NCI-H2029 treated with DMSO at 0.1 percent for 48 hours (cell line): ENCODE measurements around the gene UMAD1.
A peak's percentile ranks its signal among the peaks of the same experiment; 100 is the strongest.

Experiments used
- DNase-seq: peaks from one replicate; lab custom pipeline; 2025; lab: John Stamatoyannopoulos, UW

Gene UMAD1

DNA sequence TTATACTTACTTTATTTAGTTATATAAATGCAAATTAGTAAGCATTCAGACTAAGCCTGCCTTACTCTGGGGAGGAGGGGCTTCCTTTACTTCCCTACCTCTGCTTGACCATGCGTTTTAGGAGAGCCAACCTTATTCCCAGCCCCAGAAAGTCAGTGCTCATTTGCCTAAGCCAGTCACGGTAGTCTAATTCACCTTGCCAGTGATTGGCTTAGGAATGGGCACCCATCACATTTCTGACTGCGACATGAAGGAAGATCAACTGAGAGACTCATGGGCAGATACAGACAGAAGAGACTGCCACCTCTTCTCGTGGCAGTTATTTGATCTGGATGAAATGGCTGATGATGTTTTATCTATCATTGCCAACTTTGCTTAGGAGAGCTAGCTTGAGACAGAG lies 48.4 kb downstream of the UMAD1 start:
- DNase-seq, result peak; percentile 79

DNA sequence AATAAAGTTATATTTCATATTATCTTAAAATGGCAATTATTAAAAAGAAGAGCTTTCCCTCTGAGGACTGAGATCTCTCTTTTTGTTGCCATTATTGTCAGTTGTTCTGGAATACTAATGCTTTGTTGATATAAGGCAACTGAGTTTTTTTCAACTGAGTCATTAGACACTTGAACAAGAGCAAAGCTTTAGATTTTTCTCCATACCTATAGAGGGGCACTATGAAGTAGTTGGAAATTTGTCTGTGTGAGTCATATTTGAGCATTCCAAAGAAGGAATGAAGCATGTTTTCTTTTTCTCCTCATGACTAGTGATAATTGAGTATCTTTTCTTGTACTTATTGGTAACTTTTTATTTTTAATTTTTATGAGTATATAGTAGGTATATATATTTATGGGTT lies 53.3 kb downstream of the UMAD1 start:
- DNase-seq, result no peak

DNA sequence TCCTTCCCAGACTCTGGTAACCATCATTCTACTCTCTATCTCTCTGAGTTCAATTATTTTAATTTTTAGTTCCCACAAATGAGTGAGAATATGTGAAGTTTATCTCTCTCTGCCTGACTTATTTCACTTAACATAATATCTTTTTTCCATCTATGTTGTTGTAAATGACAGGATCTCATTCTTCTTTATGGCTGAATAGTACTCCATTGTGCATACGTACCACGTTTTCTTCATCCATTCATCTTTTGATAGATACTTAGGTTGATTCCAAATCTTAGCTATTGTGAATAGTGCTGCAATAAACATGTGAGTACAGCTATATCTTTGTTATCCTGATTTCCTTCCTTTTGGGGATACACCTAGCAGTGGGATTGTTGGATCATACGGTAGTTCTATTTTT lies 54.0 kb downstream of the UMAD1 start:
- no peak for DNase-seq

DNA sequence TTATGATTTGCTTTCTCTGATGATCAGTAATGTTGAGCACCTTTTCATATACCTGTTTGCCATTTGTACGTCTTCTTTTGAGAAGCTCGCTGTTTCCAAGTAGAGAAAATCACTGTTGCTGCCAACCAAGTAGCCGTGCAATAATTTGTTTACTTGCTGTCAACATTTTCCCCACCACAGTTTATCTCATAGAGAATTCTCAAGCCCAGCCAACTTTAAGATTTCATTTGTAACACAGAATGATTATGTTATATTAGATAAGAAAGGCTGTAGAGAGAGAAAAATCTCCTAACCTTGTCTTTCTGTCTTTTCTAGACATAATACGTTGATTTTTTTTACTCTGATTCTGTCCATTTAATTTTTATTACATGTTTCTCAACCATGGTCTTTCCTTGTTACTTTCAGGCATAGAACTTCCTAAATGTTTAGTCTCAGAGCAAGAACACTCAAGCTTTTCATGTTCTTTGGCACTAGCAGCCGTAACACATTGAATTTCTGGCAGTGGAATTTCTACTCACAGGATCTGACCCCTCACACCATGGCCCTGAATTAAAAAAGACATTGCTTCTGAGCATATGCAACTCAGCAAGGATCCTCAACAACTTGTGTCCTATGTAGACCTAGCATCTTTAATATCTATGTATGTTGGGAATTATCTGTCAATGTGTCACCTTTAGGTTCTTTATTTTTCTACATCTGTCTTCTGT lies 54.7 kb downstream of the UMAD1 start:
- DNase-seq, result no peak

DNA sequence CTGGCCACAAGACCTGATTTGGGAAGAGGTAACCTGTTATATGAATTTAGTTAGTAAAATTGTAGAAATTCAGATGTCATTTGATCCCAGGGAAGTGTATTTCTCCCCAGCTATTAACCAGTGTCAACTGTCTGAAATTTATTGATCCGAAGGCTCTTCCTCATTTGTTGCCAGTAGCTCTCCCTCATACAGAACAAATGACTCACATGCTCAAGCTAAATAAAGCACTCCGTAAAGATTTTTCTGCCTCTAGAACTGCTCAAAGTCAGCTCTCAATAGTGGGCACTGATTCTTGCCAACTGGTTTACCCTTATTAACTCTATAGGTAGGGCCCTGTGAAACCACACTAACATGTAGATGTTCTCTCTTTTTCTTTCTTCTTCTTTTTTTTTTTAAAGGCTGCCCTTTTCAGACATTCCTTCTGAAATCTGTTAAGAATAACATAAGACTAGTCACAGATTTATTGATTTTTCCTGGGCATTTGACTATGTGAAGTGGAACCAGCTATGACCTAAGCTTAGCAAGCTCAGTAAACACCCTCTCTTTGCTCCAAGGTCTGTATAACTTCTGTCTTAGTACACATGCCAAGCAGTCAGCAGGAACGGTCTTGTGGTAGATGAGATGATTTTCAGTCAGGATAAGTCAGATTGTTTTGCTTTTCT lies 56.0 kb downstream of the UMAD1 start:
- no peak for DNase-seq

DNA sequence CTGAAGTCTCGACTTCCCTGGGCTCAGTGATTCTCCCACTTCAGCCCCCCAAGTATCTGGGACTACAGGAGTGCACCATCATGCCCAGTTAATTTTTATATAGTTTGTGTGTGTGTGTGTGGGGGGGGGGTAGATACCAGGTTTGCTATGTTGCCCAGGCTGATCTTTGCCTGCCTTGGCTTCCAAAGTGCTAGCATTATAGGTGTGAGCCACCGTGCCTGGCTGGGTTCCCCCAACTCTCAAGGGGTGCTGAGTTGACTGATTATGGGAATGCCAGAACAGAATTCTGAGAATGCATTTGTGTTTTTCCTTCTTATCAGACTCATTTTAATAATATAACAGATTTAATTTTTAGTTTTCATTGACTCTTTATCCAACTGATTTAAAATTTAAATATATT lies 58.4 kb downstream of the UMAD1 start:
- no peak for DNase-seq

DNA sequence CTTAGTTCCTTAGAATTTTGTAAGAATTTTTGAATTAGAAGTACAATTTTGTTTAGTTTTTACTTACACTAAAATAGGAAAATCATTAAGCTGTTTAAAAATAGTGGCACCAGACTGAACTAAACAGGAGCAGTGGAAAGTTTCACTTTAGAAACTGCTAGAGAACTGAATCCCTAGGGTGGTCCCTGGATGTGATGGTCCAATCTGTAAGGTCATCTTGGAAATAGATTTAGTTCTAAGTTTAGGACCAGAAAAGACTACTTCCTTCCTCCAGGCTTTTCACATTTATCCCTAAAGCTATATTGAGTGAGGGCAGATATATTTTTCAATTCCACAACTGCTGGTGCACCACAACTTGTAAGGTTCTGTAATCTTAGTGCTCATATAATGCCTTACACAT lies 58.8 kb downstream of the UMAD1 start:
- DNase-seq, result no peak

DNA sequence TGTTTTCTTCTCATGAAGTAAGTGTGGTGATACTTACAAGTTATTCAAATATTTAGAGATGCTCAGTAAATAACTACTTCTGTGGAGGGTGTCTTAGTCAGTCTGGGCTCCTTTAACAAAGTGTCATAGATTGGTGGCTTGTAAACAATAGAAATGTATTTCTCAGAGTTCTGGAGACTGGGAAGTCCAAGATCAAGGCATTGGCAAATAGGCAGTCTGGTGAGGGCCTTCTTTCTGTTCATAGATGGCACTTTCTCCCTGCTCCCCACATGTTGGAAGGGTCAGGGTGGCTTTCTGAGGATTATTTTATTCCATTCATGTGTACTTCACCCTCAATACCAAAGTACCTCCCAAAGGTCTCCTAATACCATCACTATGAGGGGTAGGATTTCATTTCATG lies 59.4 kb downstream of the UMAD1 start:
- DNase-seq, result no peak

DNA sequence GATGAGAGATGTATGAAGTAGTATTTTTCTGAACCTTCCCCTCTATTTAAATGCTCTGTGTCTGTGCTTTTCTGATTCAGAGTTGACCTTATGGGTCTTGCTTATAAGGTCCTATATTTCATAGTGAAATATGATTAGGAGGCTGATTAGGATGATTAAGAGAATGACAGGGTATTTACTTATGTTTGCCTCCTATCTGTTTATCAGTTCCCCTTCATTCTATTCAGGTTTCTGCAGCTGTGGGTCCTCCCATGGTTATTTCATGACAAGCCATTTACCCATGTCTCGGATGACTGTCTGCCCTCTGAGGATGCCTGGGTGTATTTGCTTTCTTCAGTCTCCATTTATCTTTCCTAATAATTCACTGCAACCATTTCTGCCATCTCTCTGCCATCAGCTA lies 61.0 kb downstream of the UMAD1 start:
- no peak for DNase-seq

DNA sequence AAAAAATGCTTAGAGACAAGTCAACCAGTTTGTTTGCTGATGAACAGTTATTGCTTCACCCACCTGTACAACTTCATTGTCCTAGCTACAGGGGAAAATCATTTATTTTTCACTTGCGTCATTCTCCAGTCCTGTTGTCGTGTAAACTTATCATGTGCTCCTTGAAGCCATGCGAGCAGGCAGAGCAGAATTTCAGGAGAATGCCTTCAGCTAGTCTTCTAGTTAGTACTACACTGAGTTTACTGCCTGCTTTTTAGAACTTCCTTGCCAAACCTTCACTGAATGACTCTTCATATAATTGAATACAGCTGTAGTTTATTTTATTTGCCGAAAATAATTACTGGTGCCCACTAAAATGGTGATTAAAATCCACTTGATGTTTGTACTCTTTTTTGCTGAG lies 62.3 kb downstream of the UMAD1 start:
- no peak for DNase-seq

DNA sequence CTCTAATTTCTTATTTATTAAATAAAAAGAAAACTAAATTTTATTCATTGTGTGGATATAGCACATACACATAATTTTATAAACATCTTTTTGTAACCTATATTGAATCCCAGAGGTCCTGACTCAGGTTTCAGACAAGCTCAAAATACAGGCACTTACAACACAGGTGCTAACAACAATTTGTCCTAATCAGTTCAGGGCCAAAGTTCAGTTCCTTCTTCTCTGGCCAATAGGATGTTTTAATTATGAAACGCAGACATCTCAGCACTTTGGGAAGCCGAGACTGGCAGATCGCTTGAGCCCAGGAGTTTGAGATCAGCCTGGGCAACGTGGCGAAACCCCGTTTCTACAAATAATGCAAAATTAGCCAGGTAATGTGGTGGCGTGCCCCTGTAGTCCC lies 62.9 kb downstream of the UMAD1 start:
- no peak for DNase-seq

DNA sequence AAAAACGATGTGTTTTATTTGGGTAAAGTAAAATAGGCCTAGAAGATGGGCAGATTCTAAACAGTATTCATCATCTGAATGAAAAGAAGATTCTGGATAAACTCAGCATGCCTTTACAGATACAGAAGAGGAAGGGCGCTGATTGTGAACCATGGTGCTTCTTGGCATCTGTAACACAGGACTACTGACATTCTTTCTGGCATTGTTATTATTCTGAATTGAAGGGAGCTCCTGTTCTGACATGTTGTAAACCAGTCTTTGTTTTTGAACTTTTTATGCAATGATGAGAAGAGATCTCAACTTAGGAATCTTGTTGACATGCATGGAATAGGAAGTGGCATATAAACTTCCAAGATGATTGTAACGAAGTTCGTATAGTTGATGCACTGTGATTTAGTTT lies 64.3 kb downstream of the UMAD1 start:
- no peak for DNase-seq

DNA sequence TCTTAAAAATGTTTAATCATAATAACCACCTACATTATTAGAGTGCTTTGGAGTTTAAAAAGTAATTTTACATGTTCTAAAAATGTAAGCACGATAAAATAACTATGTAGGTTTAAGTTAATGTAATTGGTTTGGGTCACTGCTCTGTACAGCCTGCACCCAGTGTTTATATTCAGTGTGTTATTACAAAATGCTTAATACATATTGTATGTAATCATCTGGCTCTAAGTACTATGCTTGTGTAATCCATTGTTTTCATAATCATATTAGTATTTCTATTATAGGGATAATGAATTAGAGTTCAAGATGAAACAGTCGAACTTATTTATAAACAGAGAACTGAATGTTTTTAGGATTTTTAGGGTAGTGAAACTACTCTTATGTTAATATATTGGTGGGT lies 64.8 kb downstream of the UMAD1 start:
- no peak for DNase-seq

DNA sequence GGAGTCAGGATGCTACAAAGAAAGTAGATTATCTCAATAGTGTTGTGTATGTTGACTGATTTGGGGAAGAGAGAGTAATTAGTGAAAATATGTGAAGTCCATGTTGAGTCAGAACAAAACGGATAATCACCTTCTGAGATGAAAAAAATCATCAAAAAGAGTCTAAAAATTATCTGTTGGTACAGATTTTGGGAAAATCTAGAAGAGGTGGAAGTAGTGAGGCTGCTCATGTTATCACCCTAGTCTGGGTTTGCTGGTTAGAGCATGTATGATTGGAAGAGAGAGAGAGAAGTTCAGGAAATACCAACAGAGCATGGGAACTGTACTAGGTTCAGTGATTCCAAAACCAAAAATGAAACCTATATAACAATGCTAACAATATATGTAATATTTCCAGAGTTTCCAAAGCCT lies 65.6 kb downstream of the UMAD1 start:
- no peak for DNase-seq

DNA sequence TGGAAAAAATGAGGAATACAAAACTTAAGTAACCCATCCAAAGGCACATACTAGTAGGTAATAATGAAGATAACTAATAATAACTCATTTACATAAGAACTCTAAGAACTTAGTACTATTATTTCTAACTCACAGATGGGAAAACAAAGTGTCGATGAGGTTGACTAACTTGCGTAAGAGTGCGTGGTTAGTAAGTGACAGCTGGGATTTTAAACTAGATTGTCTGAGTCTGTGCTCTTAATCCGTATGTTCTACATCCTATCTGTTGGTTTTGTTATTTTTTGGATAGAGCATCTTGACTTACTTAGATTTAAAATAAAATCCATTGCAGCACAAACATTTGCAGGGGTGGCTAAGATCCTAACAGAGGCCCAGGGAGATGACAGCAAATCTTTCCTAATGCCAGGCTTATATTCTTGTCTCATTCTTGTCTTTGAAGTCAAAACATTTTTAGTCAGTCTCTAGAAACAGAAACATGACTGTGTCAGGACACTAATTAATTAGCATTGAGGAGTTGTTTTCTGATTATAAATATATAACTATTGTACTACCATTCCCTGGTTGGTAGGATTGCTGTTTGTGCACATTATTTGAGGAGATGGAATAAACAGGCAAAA lies 66.1 kb downstream of the UMAD1 start:
- no peak for DNase-seq

DNA sequence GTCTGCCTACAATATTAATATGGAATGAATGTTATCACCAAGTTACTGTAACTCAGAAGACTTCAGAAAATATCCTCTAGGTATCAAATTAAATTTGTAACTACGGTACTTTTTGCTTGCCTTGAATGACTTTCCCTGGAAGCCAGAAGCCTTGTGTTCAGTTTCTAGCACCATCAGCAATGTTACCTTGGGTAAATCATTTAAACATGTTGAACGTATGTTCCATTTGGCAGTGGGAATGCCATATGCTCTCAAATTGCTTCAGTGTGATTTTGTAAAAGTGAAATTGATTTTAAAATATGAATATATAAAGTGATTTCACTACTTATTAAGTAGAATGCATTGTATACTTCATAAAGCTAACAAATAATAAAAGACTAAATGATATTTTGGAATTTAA lies 66.7 kb downstream of the UMAD1 start:
- DNase-seq, result no peak

DNA sequence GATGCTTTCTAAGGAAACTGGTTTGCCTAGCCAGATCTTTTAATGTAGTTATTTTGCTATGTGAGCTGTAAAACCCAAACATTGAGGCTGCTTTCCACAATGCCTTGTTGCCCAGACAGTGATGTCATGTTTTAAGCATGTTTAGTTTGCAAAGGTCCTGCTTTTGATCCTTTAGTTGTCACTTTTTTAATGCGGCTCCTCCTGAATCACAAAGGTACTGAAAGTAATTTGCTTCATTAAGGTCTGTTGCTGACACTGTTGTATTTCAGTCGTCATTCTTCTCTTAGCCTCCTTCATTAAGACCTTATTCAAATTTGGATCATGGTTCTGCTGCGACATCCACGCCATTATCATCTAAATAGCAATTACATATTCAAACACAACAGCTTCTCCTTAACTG lies 67.3 kb downstream of the UMAD1 start:
- DNase-seq, result no peak

DNA sequence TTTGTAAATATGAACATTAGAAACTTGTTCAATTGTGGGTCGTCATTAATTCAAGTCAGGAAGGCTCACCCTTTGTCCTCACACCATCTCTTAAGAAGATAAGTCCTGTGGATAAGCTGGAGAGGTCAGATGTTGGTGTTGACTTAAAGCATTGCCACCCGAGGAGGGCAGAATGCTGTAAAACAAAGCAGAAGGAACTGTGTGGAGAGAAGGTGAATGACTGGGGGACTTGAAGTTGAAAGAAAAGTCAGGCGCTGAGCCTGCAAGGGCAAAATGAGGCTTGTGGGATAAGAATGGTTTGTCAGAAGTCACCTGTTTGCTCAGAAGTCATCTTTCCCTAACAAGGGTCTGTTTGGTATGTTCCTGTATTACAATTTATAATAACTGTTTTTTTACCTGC lies 68.7 kb downstream of the UMAD1 start:
- no peak for DNase-seq

DNA sequence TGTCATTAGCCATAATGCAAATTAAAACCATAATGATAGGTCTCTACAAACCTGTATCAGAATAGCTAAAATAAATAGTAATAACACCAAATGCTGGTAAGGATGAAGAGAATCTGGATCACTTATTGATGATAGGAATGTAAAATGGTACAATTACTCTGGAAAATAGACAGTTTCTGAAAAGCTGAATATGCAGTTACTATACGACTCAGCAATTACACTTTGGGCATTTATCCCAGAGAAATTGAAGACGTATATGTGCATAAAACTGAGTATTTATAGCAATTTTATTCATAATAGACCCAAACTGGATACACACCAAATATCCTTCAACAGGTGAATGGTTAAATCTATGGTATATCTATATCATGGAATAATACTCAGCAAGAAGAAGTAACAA lies 69.9 kb downstream of the UMAD1 start:
- DNase-seq, result no peak

DNA sequence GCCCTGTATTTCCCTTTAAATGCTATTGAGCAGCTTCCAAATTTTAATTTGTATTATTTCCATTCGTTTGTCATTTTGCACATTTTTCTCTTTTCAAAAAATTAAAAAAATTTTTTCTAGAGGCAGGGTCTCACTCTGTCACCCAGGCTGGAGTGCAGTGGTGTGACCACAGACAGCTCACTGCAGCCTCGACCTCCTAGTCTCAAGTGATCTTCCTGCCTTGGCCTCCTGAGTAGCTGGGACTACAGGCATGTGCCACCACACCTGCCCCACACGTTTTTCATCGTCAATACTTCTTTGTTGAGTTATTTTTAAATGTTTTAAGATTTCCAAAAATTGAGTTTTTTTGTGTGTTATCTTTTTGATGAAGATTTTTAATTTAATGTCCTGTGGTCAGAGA lies 73.2 kb downstream of the UMAD1 start:
- DNase-seq, result no peak

DNA sequence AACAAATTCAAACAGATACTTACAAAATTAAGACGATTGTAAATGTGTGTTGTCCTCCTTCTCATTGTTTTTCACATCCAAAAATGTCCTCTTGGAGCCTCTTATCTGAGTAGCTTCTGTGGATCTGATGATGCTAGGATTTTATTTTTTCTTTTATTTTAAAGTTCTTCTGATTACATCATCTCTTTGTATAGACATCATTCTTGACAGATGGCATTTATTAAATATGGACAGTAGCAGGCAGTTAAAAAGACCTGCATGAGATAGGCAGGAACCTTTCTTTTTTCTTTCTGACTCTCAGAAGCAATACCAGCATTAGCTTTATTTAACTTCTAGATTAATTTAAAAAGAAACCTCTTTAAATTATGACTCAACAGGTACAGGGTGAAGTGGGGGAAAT lies 77.9 kb downstream of the UMAD1 start, which contains the start of gene RPA3:
TSS of gene RPA3 (minus strand) at position 116 of the 400 bp plus-strand sequence. CDS start 78,189 bp downstream, outside the sequence.
- no peak for DNase-seq

DNA sequence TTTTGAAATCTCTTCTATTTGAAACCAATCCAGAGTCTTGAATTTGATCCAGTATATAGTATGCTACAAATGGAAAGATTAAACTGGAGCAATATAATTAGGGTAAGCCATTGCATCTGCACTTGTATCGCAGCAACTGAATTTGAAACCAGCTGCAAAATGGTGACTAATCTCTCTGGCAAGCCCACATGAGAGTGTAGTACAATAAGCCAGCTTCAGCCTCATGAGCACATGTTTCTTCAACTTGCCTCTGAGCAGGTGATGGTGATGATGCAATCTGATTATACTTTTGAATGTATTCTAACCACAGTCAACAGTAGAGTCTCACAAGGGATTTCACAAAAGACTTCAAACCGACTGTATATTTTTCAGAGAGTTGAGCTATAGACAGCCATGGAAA lies 78.7 kb downstream of the UMAD1 start:
- DNase-seq, result peak; percentile 94

DNA sequence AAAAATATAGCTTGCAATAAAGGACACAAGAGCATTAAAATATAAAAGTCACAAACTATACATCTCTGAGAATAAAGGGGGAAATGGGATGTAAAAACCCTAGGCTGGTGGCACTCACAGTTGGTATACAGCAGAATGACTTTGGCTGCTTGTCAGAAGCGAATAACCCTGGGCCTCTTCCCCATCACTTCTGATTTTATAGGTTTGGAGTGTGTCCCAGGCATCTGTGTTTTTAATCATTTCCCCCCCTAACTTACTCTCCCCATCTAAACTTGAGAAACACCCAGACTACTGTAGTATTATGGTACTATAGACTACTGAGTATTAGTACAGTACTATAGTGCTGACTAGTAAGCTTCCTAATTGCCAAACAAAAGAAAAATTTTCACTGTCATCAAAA lies 79.6 kb downstream of the UMAD1 start:
- peak; percentile 48 for DNase-seq
